ENCODE results near the gene METRNL.

- TF ChIP-seq CTCF (IDR thresholded peaks at IDR 0.05; ENCODE audit: low read depth, low read length) (no peak), EZH2phosphoT487 (IDR thresholded peaks at IDR 0.05; ENCODE audit: low read depth) (no peak)
Observed at GRCh38 chr17:83077411-83077810, 2.0 kb upstream of the METRNL start.
